Measurements from ENCODE around the gene LSMEM2.

LSMEM2 gene

GRCh38 chr3:50321336-50322114 is 42.6 kb downstream of the LSMEM2 start:
- Mint-ChIP-seq H3K36me3 (peaks cover 17% of the 10 kb centered on the region), H3K9me3 (no peaks in the 10 kb centered on the region), H3K27ac (peak overlapping the region; percentile 97), H3K27me3 (no peaks in the 10 kb centered on the region), H3K4me1 (peaks cover 78% of the 10 kb centered on the region), H3K4me3 (peak overlapping the region; percentile 82)
- peak; percentile 90 for ATAC-seq

- no peak for ATAC-seq
- peaks cover 78% of the 10 kb centered on the region for H3K4me1 Mint-ChIP-seq
These were observed 43.2 kb downstream of the LSMEM2 start for GRCh38 chr3:50322115-50322385.

GRCh38 chr3:50322386-50323091 is 43.7 kb downstream of the LSMEM2 start, which contains the start of gene HYAL2:
Gene HYAL2 (minus strand): TSS chr3:50322745. CDS start chr3:50320489, 2,256 bp downstream.
- ATAC-seq, result no peak
- no peaks in the 10 kb centered on the region for H3K27me3 Mint-ChIP-seq
- H3K4me3 Mint-ChIP-seq, result peak within 1 kb of the TSS; percentile 82
- H3K27ac Mint-ChIP-seq, result peak within 1 kb of the TSS; percentile 97
- H3K4me1 Mint-ChIP-seq, result peaks cover 79% of the 10 kb centered on the region
- no peaks in the 10 kb centered on the region for H3K9me3 Mint-ChIP-seq
- H3K36me3 Mint-ChIP-seq, result peaks cover 12% of the 10 kb centered on the region

More at GRCh38 chr3:50322115-50322385, 43.2 kb downstream of the LSMEM2 start:
- Mint-ChIP-seq H3K4me3 (peak overlapping the region; percentile 82), H3K27me3 (no peaks in the 10 kb centered on the region), H3K36me3 (peaks cover 12% of the 10 kb centered on the region), H3K9me3 (no peaks in the 10 kb centered on the region), H3K27ac (peak overlapping the region; percentile 97)

- ATAC-seq, result no peak
- Mint-ChIP-seq H3K36me3 (peaks cover 12% of the 10 kb centered on the region), H3K27me3 (no peaks in the 10 kb centered on the region), H3K4me3 (no peak overlapping the region), H3K27ac (peak overlapping the region; percentile 5), H3K9me3 (no peaks in the 10 kb centered on the region), H3K4me1 (peaks cover 77% of the 10 kb centered on the region)
These were observed 44.3 kb downstream of the LSMEM2 start for GRCh38 chr3:50323092-50323600.

DNA sequence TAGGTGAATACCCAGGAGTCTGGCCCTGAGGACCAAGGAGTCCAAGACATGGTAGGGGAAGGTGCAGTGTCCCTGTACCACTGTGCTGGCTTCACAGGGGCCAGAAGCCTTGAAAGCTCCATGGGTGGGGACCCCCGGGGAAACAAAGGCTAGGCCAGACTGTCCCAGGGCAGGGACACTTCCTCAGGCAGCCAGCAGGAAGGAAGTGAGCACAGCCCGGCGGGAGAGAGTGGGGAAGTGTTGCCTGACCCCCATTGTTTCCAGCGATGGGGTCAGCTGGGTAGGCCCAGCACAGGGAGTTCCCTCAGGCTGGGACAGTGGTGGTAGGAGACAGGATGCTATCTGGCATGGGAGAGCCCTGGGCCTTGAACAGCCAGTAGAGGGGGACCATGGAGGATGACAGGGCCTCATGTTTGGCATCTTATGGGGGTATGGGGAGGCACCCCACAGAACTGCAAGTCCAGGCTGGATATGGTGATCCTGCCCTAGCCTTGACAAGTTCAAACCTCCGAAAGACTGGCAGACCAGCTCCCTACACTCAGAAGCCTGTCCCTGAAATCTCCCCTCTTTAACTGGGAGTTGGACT is 44.8 kb downstream of the LSMEM2 start:
- Mint-ChIP-seq H3K27ac (peak overlapping the region; percentile 5), H3K36me3 (peaks cover 12% of the 10 kb centered on the region), H3K9me3 (no peaks in the 10 kb centered on the region), H3K4me1 (peaks cover 77% of the 10 kb centered on the region), H3K4me3 (no peak overlapping the region), H3K27me3 (no peaks in the 10 kb centered on the region)
- ATAC-seq, result no peak

- no peak for ATAC-seq
- H3K4me1 Mint-ChIP-seq, result peaks cover 69% of the 10 kb centered on the region
These were observed 45.6 kb downstream of the LSMEM2 start for GRCh38 chr3:50324351-50325112.

DNA sequence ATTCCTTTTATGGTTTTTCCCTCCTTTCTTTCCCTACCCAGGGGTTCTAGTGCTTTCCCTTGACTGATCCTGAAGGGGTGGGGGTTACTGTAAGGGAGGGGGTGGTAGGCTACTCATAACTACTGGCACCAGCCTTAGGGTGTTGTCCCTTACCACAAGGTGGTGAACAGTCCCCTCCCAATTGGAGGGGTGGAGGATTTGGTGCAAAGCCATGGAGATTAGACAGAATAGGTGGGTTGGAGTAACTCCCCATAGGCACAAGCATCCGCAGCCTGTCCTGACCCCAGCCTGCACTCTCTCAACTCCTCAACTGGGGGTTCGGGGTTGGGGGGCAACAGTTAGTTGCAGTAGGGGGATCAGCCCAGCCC is 46.2 kb downstream of the LSMEM2 start:
- Mint-ChIP-seq H3K36me3 (peaks cover 17% of the 10 kb centered on the region), H3K4me3 (no peak overlapping the region), H3K27me3 (no peaks in the 10 kb centered on the region), H3K27ac (no peak overlapping the region), H3K9me3 (no peaks in the 10 kb centered on the region), H3K4me1 (peaks cover 63% of the 10 kb centered on the region)
- ATAC-seq, result no peak

More at GRCh38 chr3:50324351-50325112, 45.6 kb downstream of the LSMEM2 start:
- Mint-ChIP-seq H3K4me3 (no peak overlapping the region), H3K9me3 (no peaks in the 10 kb centered on the region), H3K36me3 (peaks cover 12% of the 10 kb centered on the region), H3K27me3 (no peaks in the 10 kb centered on the region), H3K27ac (peak overlapping the region; percentile 5)

GRCh38 chr3:50325497-50326181 is 46.8 kb downstream of the LSMEM2 start:
- no peaks in the 10 kb centered on the region for H3K9me3 Mint-ChIP-seq
- no peaks in the 10 kb centered on the region for H3K27me3 Mint-ChIP-seq
- H3K4me3 Mint-ChIP-seq, result no peak overlapping the region
- peaks cover 22% of the 10 kb centered on the region for H3K36me3 Mint-ChIP-seq
- no peak overlapping the region for H3K27ac Mint-ChIP-seq
- ATAC-seq, result no peak
- H3K4me1 Mint-ChIP-seq, result peaks cover 58% of the 10 kb centered on the region

GRCh38 chr3:50326182-50326541 is 47.3 kb downstream of the LSMEM2 start:
- H3K27ac Mint-ChIP-seq, result no peak overlapping the region
- peaks cover 24% of the 10 kb centered on the region for H3K36me3 Mint-ChIP-seq
- ATAC-seq, result no peak
- H3K9me3 Mint-ChIP-seq, result no peaks in the 10 kb centered on the region
- H3K4me3 Mint-ChIP-seq, result peak overlapping the region; percentile 9
- peaks cover 56% of the 10 kb centered on the region for H3K4me1 Mint-ChIP-seq
- no peaks in the 10 kb centered on the region for H3K27me3 Mint-ChIP-seq

DNA sequence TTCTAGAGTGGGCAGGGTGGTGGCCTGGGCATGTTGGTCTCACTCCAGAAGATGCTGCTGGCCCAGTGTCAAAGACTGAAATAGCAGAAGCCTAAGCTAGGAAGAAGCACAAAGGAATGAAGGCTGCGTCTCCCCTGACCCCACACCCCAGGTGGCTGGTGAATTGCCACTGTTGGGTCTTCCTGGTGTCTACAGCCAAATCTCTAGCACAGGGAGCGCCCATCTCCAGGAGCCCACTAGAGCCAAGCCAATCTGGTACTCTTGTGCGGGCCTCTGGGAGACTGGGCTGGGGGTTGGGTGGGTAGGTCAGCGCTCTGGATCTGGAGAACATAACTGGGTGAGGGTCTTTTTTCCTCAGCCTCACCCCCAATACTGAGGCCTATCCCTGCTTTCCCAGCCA is 48.2 kb downstream of the LSMEM2 start:
- H3K4me3 Mint-ChIP-seq, result peak overlapping the region; percentile 83
- peaks cover 26% of the 10 kb centered on the region for H3K36me3 Mint-ChIP-seq
- no peaks in the 10 kb centered on the region for H3K27me3 Mint-ChIP-seq
- no peaks in the 10 kb centered on the region for H3K9me3 Mint-ChIP-seq
- no peak for ATAC-seq
- H3K27ac Mint-ChIP-seq, result peak overlapping the region; percentile 85
- H3K4me1 Mint-ChIP-seq, result peaks cover 56% of the 10 kb centered on the region

DNA sequence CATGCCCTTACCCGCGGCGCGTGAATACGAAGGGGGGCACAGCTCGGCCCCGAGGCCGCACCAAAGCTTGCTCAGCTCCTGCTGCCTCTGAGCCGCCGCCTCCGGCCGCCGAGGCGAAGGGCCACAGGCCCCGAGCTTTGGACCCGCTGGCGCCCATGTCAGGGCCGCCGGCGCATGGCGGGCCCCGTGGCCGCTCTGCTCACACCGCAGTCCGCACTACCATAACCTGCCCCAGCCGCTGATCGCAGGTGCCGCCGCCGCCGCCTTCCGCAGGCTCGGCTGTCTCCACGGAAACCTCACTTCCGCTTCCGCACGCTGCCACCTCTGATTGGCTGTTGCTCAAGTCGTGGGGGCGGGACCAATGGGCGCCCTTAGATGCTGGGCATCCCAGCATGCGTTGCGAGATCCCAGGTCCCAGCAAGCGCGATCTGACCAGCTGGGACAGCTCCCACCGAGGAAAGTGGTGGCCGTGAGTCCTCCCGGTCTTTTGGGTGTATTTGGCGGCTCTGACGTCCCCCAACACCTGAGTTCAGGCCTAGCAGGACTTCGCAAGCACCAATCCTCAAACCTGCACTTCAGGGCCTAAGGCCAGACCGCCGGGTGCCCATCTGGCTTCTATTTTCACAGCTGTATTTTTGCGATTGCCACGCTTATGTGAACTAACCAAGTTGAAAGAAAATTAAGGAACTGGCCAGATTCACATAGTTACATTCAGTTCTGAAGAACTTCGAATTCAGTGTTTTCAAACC is 49.2 kb downstream of the LSMEM2 start, which contains the start of gene TUSC2:
Gene TUSC2 (minus strand): TSS at position 281 of the 749 bp plus-strand sequence. CDS start 124 bp downstream, at position 157.
- Mint-ChIP-seq H3K4me3 (peak within 1 kb of the TSS; percentile 83), H3K9me3 (no peaks in the 10 kb centered on the region), H3K36me3 (peaks cover 30% of the 10 kb centered on the region), H3K4me1 (peaks cover 47% of the 10 kb centered on the region), H3K27ac (peak within 1 kb of the TSS; percentile 85), H3K27me3 (no peaks in the 10 kb centered on the region)
- ATAC-seq, result peak; percentile 96

GRCh38 chr3:50330330-50330729 is 51.4 kb downstream of the LSMEM2 start:
- H3K36me3 Mint-ChIP-seq, result peaks cover 20% of the 10 kb centered on the region
- no peak overlapping the region for H3K4me3 Mint-ChIP-seq
- H3K9me3 Mint-ChIP-seq, result no peaks in the 10 kb centered on the region
- peaks cover 41% of the 10 kb centered on the region for H3K4me1 Mint-ChIP-seq
- no peaks in the 10 kb centered on the region for H3K27me3 Mint-ChIP-seq
- no peak for ATAC-seq
- H3K27ac Mint-ChIP-seq, result no peak overlapping the region

GRCh38 chr3:50331364-50331907 is 52.5 kb downstream of the LSMEM2 start:
- no peak for ATAC-seq
- no peak overlapping the region for H3K4me3 Mint-ChIP-seq
- H3K27me3 Mint-ChIP-seq, result no peaks in the 10 kb centered on the region
- H3K36me3 Mint-ChIP-seq, result peaks cover 19% of the 10 kb centered on the region
- peaks cover 43% of the 10 kb centered on the region for H3K4me1 Mint-ChIP-seq
- H3K27ac Mint-ChIP-seq, result no peak overlapping the region
- no peaks in the 10 kb centered on the region for H3K9me3 Mint-ChIP-seq

Measured in stimulated activated memory B cell treated with anti-CD40 and anti-IgM and Interleukin-4, amounts not matched to agents 10 μg/mL and 1 μg/mL and 100 μg/mL, for 72 hours (primary cell).